GM18499 (cell line): Measurements from ENCODE around the gene DOCK10.

Source experiments
- ATAC-seq: cut with Tn5 transposase; IDR thresholded peaks from one replicate; pipeline ENCODE4 v1.9.1; 2021; ENCODE audit warnings: moderate number of reproducible peaks; ENCODE audit not compliant: insufficient read depth, unreplicated experiment

Gene DOCK10

DNA sequence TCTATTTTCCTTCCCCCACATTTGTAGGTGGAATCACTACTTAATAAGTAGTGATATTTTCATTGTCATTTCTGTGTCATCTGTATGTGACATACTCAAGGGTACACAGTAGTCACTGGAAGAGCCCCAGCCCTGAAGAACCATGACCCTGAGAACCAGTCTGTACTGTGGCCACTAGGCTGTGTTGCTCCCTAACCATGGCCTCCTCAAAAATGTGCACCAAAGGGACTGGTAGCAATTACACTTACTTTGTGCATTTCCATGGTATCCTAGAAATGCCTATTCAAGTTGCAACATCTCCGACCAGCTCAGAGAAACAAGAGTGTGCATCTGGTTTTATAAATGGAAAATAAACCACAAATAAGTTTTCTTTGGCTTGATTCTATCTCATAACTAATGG, 155.1 kb downstream of the DOCK10 start:
- no peak for ATAC-seq

- peak; percentile 88 for ATAC-seq
These were observed 156.3 kb downstream of the DOCK10 start for GRCh38 chr2:224885836-224886547.

- no peak for ATAC-seq
These were observed 157.0 kb downstream of the DOCK10 start for GRCh38 chr2:224885291-224885690.

DNA sequence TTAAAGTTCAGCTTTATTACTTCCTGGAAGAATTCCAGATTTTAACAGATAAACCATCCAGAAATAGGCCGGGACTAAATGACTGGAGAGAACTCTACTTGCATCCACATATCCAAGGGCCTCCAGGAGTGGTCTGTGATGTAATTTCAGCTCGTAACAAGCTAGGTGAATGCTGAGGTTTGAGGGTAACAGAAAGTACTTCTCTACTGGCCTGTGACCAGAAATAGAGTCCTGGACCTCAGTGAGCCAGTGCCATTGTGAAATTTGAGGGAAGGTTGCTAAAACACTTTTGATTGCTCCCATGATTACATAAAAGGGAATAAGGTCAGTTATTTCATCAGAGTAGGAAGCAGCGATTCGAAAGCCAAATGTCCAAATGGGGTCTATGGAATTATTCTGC, 158.1 kb downstream of the DOCK10 start:
- no peak for ATAC-seq

DNA sequence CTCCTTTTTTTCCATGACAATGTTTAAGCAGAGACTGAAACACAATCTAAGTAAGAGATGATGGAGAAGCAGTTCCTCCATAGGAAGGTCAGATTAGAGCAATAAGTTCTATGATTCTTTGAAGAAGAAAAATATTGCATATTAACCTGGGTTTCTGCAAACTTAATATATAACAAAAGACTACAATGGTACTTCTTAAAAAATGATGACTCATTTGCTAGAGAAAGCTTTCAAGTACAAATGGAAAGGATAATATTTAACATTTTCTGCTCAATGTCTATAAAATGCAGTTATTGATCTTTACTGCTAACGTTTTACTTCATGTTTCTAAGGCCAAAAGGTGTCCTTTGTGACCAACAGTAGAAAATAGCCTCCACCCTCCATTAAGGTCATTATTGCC, 158.6 kb downstream of the DOCK10 start:
- ATAC-seq = no peak

DNA sequence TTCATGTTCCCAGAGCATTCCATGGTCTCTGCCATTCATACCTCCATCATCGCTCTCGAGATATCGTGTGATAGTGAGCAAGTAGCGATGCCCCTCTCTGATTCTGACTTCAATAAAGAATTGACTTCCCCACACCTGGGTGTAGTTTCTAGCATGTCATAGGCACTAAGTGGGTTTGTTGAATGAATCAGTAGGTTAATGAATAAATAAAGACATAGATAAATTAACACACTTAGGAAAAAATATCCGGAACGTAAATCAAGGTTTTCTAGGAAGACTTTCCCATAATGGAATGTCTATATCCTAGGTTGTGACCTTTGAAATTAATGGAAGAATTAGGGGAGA, 159.1 kb downstream of the DOCK10 start:
- no peak for ATAC-seq

DNA sequence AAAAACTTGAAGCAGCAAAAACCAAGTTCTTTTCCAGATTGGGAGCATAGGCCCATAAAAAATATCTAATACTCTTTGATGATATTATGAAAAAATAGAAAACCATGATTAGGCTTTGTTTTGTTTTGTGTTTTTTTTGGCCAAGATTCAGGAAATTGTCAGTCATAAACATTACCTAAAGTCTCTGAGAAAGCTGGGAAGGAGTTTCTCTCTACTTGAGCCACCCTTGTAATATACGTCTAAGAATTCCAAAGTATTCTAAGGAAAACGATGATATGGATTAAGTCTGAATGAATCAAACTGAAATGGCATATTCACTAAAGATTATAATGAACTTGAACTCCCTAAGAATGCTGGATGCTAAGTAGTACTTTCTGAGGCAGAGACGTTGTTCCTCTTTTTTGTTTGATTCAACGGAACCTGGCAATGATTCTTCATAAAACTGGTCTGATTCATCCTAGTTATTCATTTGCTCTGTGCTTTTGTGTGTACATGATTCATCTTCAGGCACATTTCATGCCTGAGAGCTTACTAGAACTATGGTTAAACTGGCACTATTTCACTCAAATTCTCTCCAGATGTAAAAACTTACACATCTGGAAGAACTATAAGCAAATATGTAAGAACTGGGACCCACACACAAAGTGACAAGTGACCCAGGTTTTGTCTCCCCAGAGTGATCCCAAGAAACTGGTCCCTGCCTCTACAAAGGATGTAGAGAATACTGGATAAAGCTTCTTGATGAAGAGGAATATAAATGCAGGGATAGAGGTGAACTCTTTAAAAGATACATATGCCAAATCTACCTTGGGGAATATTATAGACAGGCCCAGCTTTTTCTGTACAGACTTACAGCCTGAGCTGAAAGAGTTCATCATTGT, 159.7 kb downstream of the DOCK10 start:
- no peak for ATAC-seq

GRCh38 chr2:224881846-224882245, 160.4 kb downstream of the DOCK10 start:
- no peak for ATAC-seq

DNA sequence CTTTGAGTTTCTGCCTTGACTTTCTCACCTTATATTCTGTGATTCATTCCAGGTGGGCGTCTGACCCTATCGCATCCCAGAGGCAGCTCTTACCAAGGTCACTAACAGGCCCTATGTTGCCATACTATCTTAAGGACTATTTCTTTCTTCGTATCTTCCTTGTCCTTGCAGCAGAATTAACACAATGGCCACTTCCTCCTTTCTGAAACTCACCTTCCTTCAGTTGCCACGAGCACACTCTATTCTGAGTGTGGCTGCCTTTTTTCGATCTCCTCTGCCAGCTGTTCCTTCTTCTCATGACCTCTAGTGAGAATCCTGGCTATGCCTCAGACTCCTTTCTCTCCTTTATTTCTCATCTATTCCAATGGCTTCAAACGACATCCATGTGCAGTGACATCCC, 165.7 kb downstream of the DOCK10 start:
- no peak for ATAC-seq

- peak; percentile 65 for ATAC-seq
These were observed 166.4 kb downstream of the DOCK10 start for GRCh38 chr2:224875841-224876240.

DNA sequence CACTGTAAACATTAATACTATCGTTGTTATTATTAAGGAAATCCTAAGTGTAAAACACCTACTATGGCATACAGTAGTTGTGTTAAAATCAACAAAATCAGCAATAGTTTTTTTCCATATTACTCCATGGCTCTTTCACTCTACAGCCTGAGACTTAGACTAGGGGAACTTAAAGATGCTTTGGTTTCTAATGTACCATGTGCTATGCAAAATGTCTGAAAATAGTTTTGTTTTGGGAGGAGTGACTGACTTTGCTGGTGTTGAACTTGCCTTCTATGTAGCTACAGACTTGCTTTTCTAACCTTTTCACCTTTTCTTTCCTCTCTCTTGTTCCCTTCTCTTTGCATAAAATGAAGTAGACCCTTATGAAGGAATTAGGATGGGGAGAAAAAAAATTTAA, 167.1 kb downstream of the DOCK10 start:
- ATAC-seq = no peak

DNA sequence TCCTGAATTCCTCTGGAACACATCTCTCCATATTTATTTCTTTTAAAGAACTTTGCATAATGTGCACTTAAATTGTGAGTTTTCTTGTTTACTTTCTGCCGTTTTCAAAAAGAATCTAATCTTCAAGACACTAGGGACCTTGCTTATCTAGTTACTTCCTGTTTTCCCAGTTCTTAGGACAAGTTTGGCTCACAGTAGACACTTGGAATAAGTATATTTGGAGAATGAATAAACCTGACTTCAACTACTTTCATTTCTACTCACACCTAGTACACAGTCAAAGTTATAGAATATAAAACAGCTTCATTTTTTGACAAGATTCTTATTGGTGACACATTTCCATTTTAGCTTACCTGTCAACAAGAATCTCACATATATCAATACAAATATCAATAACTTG, 170.5 kb downstream of the DOCK10 start:
- no peak for ATAC-seq

DNA sequence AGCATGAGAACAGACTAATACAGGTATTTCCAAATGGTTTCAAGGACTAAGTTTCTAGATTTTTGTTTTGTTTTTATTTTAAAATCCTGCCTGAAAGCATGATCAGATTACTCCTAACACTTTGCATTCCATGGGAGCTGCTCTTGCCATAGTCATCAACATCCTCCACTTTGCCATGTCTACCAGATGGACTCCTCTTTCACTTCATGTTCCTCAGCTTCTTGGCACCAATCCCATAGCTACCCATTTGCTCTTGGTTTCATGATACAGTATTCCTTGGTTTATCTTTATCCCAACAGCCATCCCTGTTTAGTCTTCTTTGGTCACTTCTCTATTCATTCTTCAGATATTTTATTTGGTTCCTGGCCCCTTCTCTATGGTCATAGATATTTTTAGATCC, 171.9 kb downstream of the DOCK10 start:
- no peak for ATAC-seq

DNA sequence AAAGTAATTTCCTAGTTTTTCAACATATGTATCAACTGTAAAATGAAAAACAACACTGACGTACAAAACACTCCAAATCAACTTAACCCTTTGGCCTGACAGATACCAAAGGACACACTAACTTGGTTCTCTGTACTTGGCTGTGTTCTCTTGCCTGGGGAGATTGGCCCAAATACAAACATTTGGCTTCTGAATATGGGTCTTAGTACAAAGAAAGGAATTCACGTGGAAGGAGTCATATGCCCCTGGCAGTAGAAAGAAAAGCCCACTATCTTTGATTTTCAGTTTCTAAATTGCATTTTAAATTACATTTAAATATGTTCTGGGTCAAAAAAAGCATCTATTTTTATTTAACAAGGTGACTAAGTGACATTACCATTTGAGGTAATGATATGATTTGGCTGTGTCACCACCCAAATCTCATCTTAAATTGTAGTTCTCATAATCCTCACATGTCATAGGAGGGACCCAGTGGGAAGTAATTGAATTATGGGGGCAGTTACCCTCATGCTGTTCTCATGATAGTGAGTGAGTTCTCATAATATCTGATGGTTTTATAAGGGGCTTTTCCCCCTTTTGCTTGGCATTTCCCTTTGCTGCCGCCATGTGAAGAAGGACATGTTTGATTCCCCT, 172.6 kb downstream of the DOCK10 start:
- no peak for ATAC-seq

DNA sequence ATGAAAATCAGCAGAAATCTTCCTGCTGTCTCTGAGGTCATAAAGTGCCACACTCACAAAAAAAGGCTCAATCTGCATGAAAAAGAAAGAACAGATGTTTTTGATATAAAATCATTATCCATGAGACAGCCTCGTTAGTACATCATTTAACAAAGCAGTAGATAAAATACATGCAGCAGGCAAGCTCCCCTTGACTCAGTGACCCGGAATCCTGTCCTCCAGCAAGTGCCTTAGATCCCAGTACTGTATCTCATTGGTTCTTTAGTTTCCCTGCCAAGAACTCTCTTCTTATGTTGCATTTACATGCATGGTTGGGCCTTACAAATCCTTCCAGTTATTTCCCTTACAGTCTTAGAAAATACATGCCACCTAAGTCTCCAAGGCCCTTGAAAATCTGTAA, 177.3 kb downstream of the DOCK10 start:
- ATAC-seq = no peak

- no peak for ATAC-seq
These were observed 181.0 kb downstream of the DOCK10 start for GRCh38 chr2:224861266-224861665.

DNA sequence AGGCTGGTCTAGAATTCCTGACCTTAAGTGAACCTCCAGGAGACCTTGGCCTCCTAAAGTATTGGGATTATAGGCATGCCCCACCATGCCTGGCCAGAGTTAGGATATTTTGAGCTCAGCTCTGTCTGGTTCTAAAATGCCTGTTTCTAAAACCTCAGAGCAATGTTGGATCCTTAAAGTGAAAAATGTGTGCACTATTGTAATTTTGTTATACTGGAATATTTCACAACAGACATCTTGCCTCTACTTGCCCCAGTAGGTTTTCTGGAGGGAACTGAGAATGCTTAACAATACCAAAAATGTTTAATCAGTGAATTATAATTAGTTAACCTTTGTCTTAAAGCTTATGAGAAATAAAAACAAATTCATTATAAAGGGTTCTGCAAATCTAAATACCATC, 181.5 kb downstream of the DOCK10 start:
- no peak for ATAC-seq

- ATAC-seq = no peak
These were observed 190.5 kb downstream of the DOCK10 start for GRCh38 chr2:224851811-224852210.

DNA sequence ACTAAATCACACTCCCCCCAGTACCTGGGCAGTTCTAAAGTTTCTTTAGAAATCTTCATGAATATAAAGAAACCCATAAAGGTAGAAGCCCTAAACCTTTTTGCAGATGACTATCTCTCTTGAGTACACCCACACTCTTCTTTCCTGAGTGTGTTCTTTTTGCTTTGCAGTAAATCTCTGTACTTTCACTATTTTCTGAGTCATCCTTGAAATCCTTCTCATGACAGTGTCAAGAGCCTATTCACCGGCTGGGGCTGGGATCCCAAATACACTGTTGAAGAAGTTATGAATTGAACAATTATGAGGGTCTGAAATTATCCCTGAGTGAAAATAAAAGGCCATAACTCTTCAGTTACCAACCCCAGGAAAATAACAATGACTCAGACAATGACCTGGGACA, 192.2 kb downstream of the DOCK10 start:
- no peak for ATAC-seq

DNA sequence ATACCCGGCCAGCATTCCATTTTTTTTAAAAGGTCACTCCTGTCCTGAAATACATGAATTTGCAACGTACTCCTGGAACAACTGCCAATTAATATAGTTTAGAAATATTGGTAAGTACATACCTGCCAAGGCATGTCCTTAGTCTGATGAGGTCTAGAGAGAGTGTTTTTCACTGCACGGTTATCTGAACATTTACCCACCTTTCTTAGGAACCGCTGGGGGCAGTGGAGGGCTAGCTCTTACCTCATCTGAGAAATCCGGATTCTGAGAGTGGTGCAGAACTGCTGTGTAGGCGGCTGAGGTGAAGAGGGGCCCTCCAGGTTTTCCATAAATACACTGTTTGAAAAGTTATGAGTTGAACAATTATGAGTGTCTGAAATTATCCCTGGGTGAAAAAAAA, 193.0 kb downstream of the DOCK10 start:
- ATAC-seq = no peak
